Gastrocnemius medialis (tissue), 4 donors: ENCODE data around the gene IL17RE. TPM values are rescaled to one million over a fixed set of nuclear protein-coding genes. Genes with fewer than 3 reads are reported as not detected.
"Not testable (repeated sequence)": the region's sequence is repeated elsewhere in the genome, so short reads cannot be mapped to it uniquely, and the experiment has no call there.

Experiments used
- ATAC-seq, 2 donors: fragments of 150-250 bp; one replicate each; pipeline ENCODE4 v1.9.1; 2016
- DNase-seq, 2 donors: peaks; one replicate each; pipeline ENCODE4 v3.0.0-alpha.2; 2019
- H3K27ac ChIP-seq, 4 donors: fragments of 200-600 bp; sonication (generic); 1 replicate in 1 of 4; 2 replicates in 3 of 4; pipeline ENCODE4 v1.5.1; 2016 to 2018; ENCODE audit warnings: mild to moderate bottlenecking in 2 of 4, moderate library complexity in 1 of 4
- H3K27me3 ChIP-seq, 3 donors: fragments of 200-600 bp; sonication (generic) in 2 of 3; 1 replicate in 1 of 3; 2 replicates in 2 of 3; pipeline versions ENCODE4 v1.5.1 to v1.6.0; 2016 to 2019; ENCODE audit warnings: mild to moderate bottlenecking in 1 of 3, moderate library complexity in 1 of 3
- H3K36me3 ChIP-seq, 2 donors: fragments of 200-600 bp; sonication (generic) in 1 of 2; one replicate each; pipeline ENCODE4 v1.5.1; 2017 to 2018
- H3K4me1 ChIP-seq, 2 donors: fragments of 200-600 bp; sonication (generic) in 1 of 2; one replicate each; pipeline ENCODE4 v1.5.1; 2016 to 2017; ENCODE audit warnings: mild to moderate bottlenecking in 2 of 2
- H3K4me3 ChIP-seq, 4 donors: fragments of 200-600 bp; sonication (generic) in 3 of 4; 1 replicate in 1 of 4; 2 replicates in 3 of 4; pipeline ENCODE4 v1.5.1; 2016 to 2019; ENCODE audit warnings: mild to moderate bottlenecking in 2 of 4
- H3K9me3 ChIP-seq, 3 donors: fragments of 200-600 bp; sonication (generic) in 2 of 3; 1 replicate in 1 of 3; 2 replicates in 2 of 3; pipeline ENCODE4 v1.5.1; 2016 to 2019
- CTCF ChIP-seq, 5 experiments: fragments of 450-650 bp in 3 of 5; fragments of 200-600 bp in 2 of 5; sonication (generic) in 2 of 5; IDR thresholded peaks in 4 of 5; conservative IDR thresholded peaks in 1 of 5; 1 replicate in 4 of 5; 2 replicates in 1 of 5; pipeline ENCODE4 v1.5.1; 2016 to 2019; ENCODE audit warnings: antibody characterized with exemption in 5 of 5, mild to moderate bottlenecking in 3 of 5, moderate library complexity in 3 of 5
- POLR2A ChIP-seq, 2 donors: fragments of 450-650 bp; IDR thresholded peaks; one replicate each; pipeline ENCODE4 v1.6.1; 2017; ENCODE audit warnings: antibody characterized with exemption in 2 of 2, mild to moderate bottlenecking in 2 of 2, moderate library complexity in 2 of 2
- in situ Hi-C, 4 donors: fragments of 200-750 bp; cut with MboI; loops; one replicate each; pipeline versions ENCODE4 v1.15.0 to v1.8.0; 2017; ENCODE audit warnings: low sequenced_read_pairs in 4 of 4
- intact Hi-C: fragments of 100-400 bp; cut with DNase I; formaldehyde crosslinking; loops from one replicate; pipeline ENCODE4 v1.15.1; 2023; ENCODE audit warnings: low total_unique reads
- total RNA-seq, 4 donors: library from RNA; depleted of rRNA; stranded (reverse); fragments of >200 nt; gene quantifications; one replicate each; pipeline versions ENCODE4 v1.1.0 to v1.2.3, GENCODE V29; 2016

The IL17RE gene
- total RNA-seq, 4 donors from 2014 or later: 0.20 to 1.5 (median 0.64) TPM; not detected in 1

GRCh38 chr3:9870978-9871377, 31.7 kb upstream of the IL17RE start:
- in situ Hi-C loops: no loop called here
- H3K9me3 ChIP-seq: no peaks in the 10 kb centered on the region
- no peak overlapping the region for H3K27ac ChIP-seq
- no peak for DNase-seq
- H3K27me3 ChIP-seq: no peaks in the 10 kb centered on the region
- H3K4me1 ChIP-seq: peaks cover 5 to 7% of the 10 kb centered on the region in 2 donors
- TF ChIP-seq CTCF (IDR thresholded peaks at IDR 0.05 in 4 of 5, conservative IDR thresholded peaks at IDR 0.05 in 1 of 5) (no peak), POLR2A (IDR thresholded peaks at IDR 0.05) (no peak)
- ATAC-seq: no peak
- H3K36me3 ChIP-seq: no peaks in the 10 kb centered on the region
- intact Hi-C loops: no loop called here
- no peak overlapping the region for H3K4me3 ChIP-seq

DNA sequence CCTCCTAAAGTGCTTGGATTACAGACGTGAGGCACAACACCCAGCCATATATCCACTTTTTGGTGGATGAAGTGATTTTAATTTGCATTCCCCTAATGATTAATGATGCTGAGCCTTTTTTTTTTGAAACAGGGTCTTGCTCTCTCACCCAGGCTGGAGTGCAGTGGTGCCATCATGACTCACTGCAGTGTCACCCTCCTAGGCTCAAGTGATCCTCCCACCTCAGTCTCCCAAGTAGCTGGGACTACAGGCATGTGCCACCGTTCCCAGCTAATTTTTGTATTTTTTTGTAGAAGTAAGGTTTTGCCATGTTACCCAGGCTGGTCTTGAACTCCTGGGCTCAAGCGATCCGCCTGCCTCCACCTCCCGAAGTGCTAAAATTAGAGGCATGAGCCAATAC, 30.6 kb upstream of the IL17RE start:
- H3K27ac ChIP-seq, intact Hi-C loops, H3K4me3 ChIP-seq, H3K36me3 ChIP-seq, in situ Hi-C loops, H3K9me3 ChIP-seq, H3K27me3 ChIP-seq, DNase-seq, ATAC-seq, H3K4me1 ChIP-seq: not testable (repeated sequence)

- H3K27me3 ChIP-seq: no peaks in the 10 kb centered on the region
- no peaks in the 10 kb centered on the region for H3K36me3 ChIP-seq
- H3K27ac ChIP-seq: peak overlapping the region in 1 of 4 donors; percentile 4
- no peaks in the 10 kb centered on the region for H3K9me3 ChIP-seq
- in situ Hi-C loops: no loop called here
- no peak for TF ChIP-seq POLR2A (IDR thresholded peaks at IDR 0.05)
- no peak for TF ChIP-seq CTCF (IDR thresholded peaks at IDR 0.05 in 4 of 5, conservative IDR thresholded peaks at IDR 0.05 in 1 of 5)
- no peak for DNase-seq
- H3K4me3 ChIP-seq: no peak overlapping the region
- peak in 1 of 2 donors; percentile 63 for ATAC-seq
- peaks cover 5 to 7% of the 10 kb centered on the region in 2 donors for H3K4me1 ChIP-seq
- intact Hi-C loops: no loop called here
Measured at GRCh38 chr3:9875448-9875847, 27.2 kb upstream of the IL17RE start.

GRCh38 chr3:9876255-9876654, 26.4 kb upstream of the IL17RE start:
- ATAC-seq, H3K9me3 ChIP-seq, H3K4me1 ChIP-seq: not testable (repeated sequence)

GRCh38 chr3:9876991-9877390, 25.7 kb upstream of the IL17RE start:
- TF ChIP-seq POLR2A (IDR thresholded peaks at IDR 0.05) (no peak), CTCF (IDR thresholded peaks at IDR 0.05 in 4 of 5, conservative IDR thresholded peaks at IDR 0.05 in 1 of 5) (no peak)
- ATAC-seq (no peak), DNase-seq (no peak)
- intact Hi-C loops: no loop called here
- no peaks in the 10 kb centered on the region for H3K9me3 ChIP-seq
- no peaks in the 10 kb centered on the region for H3K27me3 ChIP-seq
- H3K27ac ChIP-seq: no peak overlapping the region
- H3K36me3 ChIP-seq: no peaks in the 10 kb centered on the region
- H3K4me3 ChIP-seq: no peak overlapping the region
- H3K4me1 ChIP-seq: peaks cover 5 to 7% of the 10 kb centered on the region in 2 donors
- in situ Hi-C loops: no loop called here

More at GRCh38 chr3:9876255-9876654, 26.4 kb upstream of the IL17RE start:
- H3K27ac ChIP-seq, DNase-seq, H3K27me3 ChIP-seq, H3K36me3 ChIP-seq, intact Hi-C loops, in situ Hi-C loops, H3K4me3 ChIP-seq: not testable (repeated sequence)

DNA sequence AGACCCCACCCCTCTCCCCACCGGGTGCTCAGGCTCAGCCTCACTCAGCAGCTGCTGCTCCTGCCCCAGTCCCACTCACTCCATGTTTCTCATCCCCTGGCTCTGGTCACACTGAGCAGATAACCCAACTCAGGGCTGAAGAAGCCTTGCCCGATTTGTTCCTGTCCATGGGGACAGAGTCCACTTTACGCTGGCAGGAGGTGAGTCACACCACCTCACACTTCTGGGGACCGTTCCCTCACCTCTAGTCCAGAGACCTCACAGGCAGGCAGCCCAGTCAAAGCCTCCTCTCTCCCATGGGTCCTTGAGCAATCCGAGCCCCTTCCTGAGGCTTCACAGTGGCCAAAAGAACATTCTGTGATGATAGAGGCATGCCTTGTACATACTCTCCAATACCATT, 23.9 kb upstream of the IL17RE start:
- DNase-seq (peak in 1 of 2 donors; percentile 51), ATAC-seq (peak; percentile 36 to 65)
- Histone ChIP-seq H3K9me3 (no peaks in the 10 kb centered on the region), H3K36me3 (no peaks in the 10 kb centered on the region), H3K4me3 (no peak overlapping the region), H3K4me1 (peaks cover 5 to 7% of the 10 kb centered on the region in 2 donors), H3K27ac (no peak overlapping the region), H3K27me3 (no peaks in the 10 kb centered on the region)
- intact Hi-C loops (no loop called here), in situ Hi-C loops (no loop called here)
- no peak for TF ChIP-seq CTCF (IDR thresholded peaks at IDR 0.05 in 4 of 5, conservative IDR thresholded peaks at IDR 0.05 in 1 of 5)
- TF ChIP-seq POLR2A (IDR thresholded peaks at IDR 0.05): no peak
